BE2C (cell line): ENCODE results near the gene NINJ1.

Source experiments
- DNase-seq: peaks from one replicate; pipeline ENCODE4 v3.0.0-alpha.2; 2020
- H3K27me3 ChIP-seq: fragments of 250-450 bp; sonication (Bioruptor Pico); 2 replicates; pipeline ENCODE4 v1.5.1; 2020; ENCODE audit warnings: mild to moderate bottlenecking
- H3K36me3 ChIP-seq: fragments of 250-450 bp; sonication (Bioruptor Pico); 2 replicates; pipeline ENCODE4 v1.5.1; 2020; ENCODE audit warnings: mild to moderate bottlenecking
- H3K4me1 ChIP-seq: fragments of 250-450 bp; sonication (Bioruptor Pico); 2 replicates; pipeline ENCODE4 v1.5.1; 2020
- H3K4me3 ChIP-seq: 2 replicates; pipeline ENCODE4 v1.5.1; 2011; ENCODE audit warnings: low read depth, low read length
- H3K9me3 ChIP-seq: fragments of 250-450 bp; sonication (Bioruptor Pico); 2 replicates; pipeline ENCODE4 v1.5.1; 2020
- CTCF ChIP-seq: IDR thresholded peaks from 2 replicates; pipeline ENCODE4 v1.5.1; 2012; ENCODE audit warnings: mild to moderate bottlenecking, low read depth, low read length

The NINJ1 gene

GRCh38 chr9:93086447-93087224, 47.4 kb downstream of the NINJ1 start:
- Histone ChIP-seq H3K4me1 (no peaks in the 10 kb centered on the region), H3K27me3 (no peaks in the 10 kb centered on the region), H3K9me3 (no peaks in the 10 kb centered on the region), H3K4me3 (no peak overlapping the region), H3K36me3 (no peaks in the 10 kb centered on the region)
- TF ChIP-seq CTCF, result no peak
- no peak for DNase-seq

GRCh38 chr9:93085676-93086075, 48.4 kb downstream of the NINJ1 start:
- Histone ChIP-seq H3K4me3 (no peak overlapping the region), H3K9me3 (no peaks in the 10 kb centered on the region), H3K36me3 (no peaks in the 10 kb centered on the region), H3K4me1 (no peaks in the 10 kb centered on the region), H3K27me3 (no peaks in the 10 kb centered on the region)
- no peak for DNase-seq
- TF ChIP-seq CTCF, result no peak

- Histone ChIP-seq H3K4me1 (no peaks in the 10 kb centered on the region), H3K4me3 (no peak overlapping the region), H3K36me3 (no peaks in the 10 kb centered on the region), H3K9me3 (no peaks in the 10 kb centered on the region), H3K27me3 (no peaks in the 10 kb centered on the region)
- DNase-seq, result no peak
- TF ChIP-seq CTCF, result no peak
Measured at GRCh38 chr9:93084471-93084881, 49.6 kb downstream of the NINJ1 start.

- no peaks in the 10 kb centered on the region for H3K36me3 ChIP-seq
- no peak for DNase-seq
- H3K4me1 ChIP-seq, result no peaks in the 10 kb centered on the region
- no peak overlapping the region for H3K4me3 ChIP-seq
- no peaks in the 10 kb centered on the region for H3K27me3 ChIP-seq
- TF ChIP-seq CTCF, result no peak
- H3K9me3 ChIP-seq, result no peaks in the 10 kb centered on the region
Measured at GRCh38 chr9:93083592-93084470, 50.2 kb downstream of the NINJ1 start.

GRCh38 chr9:93082841-93083411, 51.1 kb downstream of the NINJ1 start:
- DNase-seq, result no peak
- Histone ChIP-seq H3K9me3 (no peaks in the 10 kb centered on the region), H3K4me3 (no peak overlapping the region), H3K4me1 (no peaks in the 10 kb centered on the region), H3K36me3 (no peaks in the 10 kb centered on the region), H3K27me3 (no peaks in the 10 kb centered on the region)
- no peak for TF ChIP-seq CTCF

GRCh38 chr9:93081931-93082330, 52.1 kb downstream of the NINJ1 start:
- no peak for TF ChIP-seq CTCF
- Histone ChIP-seq H3K36me3 (no peaks in the 10 kb centered on the region), H3K4me3 (no peak overlapping the region), H3K4me1 (no peaks in the 10 kb centered on the region), H3K9me3 (no peaks in the 10 kb centered on the region), H3K27me3 (no peaks in the 10 kb centered on the region)
- no peak for DNase-seq
